NCI-H146 (cell line): ENCODE data around the gene SETBP1.

Experiments
- DNase-seq: peaks from one replicate; lab custom pipeline; 2025; lab: John Stamatoyannopoulos, UW

Gene SETBP1

GRCh38 chr18:44937960-44938719 is 257.5 kb downstream of the SETBP1 start:
- DNase-seq: peak; percentile 98

GRCh38 chr18:44938720-44939665 is 258.3 kb downstream of the SETBP1 start:
- DNase-seq: no peak

GRCh38 chr18:44941516-44941915 is 260.8 kb downstream of the SETBP1 start:
- DNase-seq: no peak

GRCh38 chr18:44942073-44942472 is 261.4 kb downstream of the SETBP1 start:
- no peak for DNase-seq

- peak; percentile 80 for DNase-seq
Measured at GRCh38 chr18:44943311-44943881, 262.7 kb downstream of the SETBP1 start.

- DNase-seq: no peak
Measured at GRCh38 chr18:44944461-44944860, 263.8 kb downstream of the SETBP1 start.

- DNase-seq: peak; percentile 94
Measured at GRCh38 chr18:44945888-44946401, 265.3 kb downstream of the SETBP1 start.

- DNase-seq: peak; percentile 67
Measured at GRCh38 chr18:44946529-44947113, 265.9 kb downstream of the SETBP1 start.

GRCh38 chr18:44949967-44950366 is 269.3 kb downstream of the SETBP1 start:
- no peak for DNase-seq

- DNase-seq: no peak
Measured at GRCh38 chr18:44950685-44951195, 270.1 kb downstream of the SETBP1 start.

GRCh38 chr18:44951748-44952147 is 271.1 kb downstream of the SETBP1 start:
- DNase-seq: no peak

GRCh38 chr18:44954257-44954656 is 273.6 kb downstream of the SETBP1 start:
- DNase-seq: peak; percentile 21

GRCh38 chr18:44955825-44956224 is 275.1 kb downstream of the SETBP1 start:
- no peak for DNase-seq

GRCh38 chr18:44957025-44957424 is 276.3 kb downstream of the SETBP1 start:
- DNase-seq: no peak

- no peak for DNase-seq
Measured at GRCh38 chr18:44957461-44957860, 276.8 kb downstream of the SETBP1 start.

- no peak for DNase-seq
Measured at GRCh38 chr18:44958040-44958439, 277.4 kb downstream of the SETBP1 start.

GRCh38 chr18:44958455-44958854 is 277.8 kb downstream of the SETBP1 start:
- DNase-seq: no peak

- DNase-seq: no peak
Measured at GRCh38 chr18:44959013-44959412, 278.3 kb downstream of the SETBP1 start.

GRCh38 chr18:44960580-44960979 is 279.9 kb downstream of the SETBP1 start:
- no peak for DNase-seq

- no peak for DNase-seq
Measured at GRCh38 chr18:44961288-44961995, 280.8 kb downstream of the SETBP1 start.

- DNase-seq: no peak
Measured at GRCh38 chr18:44967599-44967998, 286.9 kb downstream of the SETBP1 start.
